Stimulated activated CD4-positive, alpha-beta T cell treated with anti-CD3 and anti-CD28 coated beads, TNF-alpha, amount 100 ng/mL, for 48 hours (primary cell): ENCODE data around the gene POLR2J3.
"Not testable (repeated sequence)": the region's sequence is repeated elsewhere in the genome, so short reads cannot be mapped to it uniquely, and the experiment has no call there.

ENCODE experiments used
- DNase-seq, 3 donors: peaks; one replicate each; pipeline ENCODE4 v3.0.0-alpha.2; 2020; ENCODE audit warnings: low read depth in 3 of 3

The POLR2J3 gene

DNA sequence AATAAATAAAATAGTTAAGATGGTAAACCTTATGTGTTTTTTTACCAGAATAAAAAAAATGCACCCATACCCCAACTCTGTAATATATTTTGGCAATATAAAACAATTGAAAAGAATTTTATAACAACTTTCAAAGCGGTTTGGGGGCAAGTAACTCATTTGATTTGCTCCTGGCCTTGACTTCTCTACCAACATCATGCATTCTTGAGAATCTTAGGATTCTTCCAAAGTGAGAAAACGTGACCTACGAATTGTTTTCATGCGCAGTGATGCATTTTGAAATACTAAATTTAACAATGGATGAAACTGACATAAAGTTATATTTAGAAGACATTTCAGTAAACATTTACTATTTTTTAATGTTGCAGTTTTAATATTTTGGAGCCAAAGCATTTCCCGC, 51.6 kb downstream of the POLR2J3 start:
- DNase-seq: not testable (repeated sequence)

DNA sequence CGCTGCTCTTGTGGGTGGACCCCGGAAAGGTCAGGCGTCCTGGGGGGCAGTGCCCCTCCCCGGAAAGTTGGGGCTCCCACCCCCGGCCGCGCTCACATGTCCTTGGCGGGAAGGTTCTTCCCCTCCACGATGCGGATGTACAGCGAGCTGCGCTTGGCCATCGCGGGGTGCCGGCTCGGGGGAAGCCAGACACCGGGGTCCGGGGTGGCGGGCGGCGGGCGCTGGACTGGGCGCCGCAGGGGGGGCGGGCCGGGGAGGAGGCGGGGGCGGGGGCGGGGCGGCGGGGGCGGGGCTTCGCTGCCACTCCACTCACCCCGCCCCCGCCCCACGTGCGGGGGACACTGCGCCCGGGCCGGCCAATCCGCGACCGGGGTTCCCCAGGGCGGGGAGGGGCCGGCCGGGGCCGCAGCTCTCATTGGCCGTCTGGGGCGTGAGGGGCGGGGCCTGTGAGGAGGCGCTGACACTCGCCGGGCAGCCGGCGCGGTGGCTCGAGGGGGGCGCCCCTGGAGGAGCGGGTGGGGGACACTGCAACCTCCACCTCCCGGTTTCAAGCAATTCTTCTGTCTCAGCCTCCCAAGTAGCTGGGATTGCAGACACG, 54.7 kb downstream of the POLR2J3 start, which contains the start of gene RASA4B:
Gene RASA4B, minus strand, starts transcription at position 228 of the 598 bp plus-strand sequence. Its CDS starts 67 bp downstream, at position 161.
- DNase-seq: not testable (repeated sequence)
